OCI-LY7 (cell line): ENCODE measurements around the gene GATA3. TPM values are rescaled to one million over a fixed set of nuclear protein-coding genes. Genes with fewer than 3 reads are reported as not detected.

Experiments
- BruUV-seq: library from RNA; stranded (reverse); fragments of 400-500 nt; replicated peaks from 2 replicates; lab custom pipeline; 2021; lab: Mats Ljungman, UMichigan
- CTCF ChIA-PET: fragments of 300-600 bp; sonication (Branson Sonifier 250); formaldehyde crosslinking; loops from one replicate; lab custom pipeline; 2022; ENCODE audit warnings: antibody characterized with exemption; ENCODE audit not compliant: unreplicated experiment; lab: Charles Lee
- POLR2A ChIA-PET: fragments of 300-600 bp; sonication (Branson Sonifier 250); formaldehyde crosslinking; loops from one replicate; lab custom pipeline; 2022; ENCODE audit warnings: antibody characterized with exemption; lab: Charles Lee
- DNase-seq: peaks from one replicate; pipeline ENCODE4 v3.0.0-alpha.2; 2015; ENCODE audit warnings: low spot score
- H2AFZ ChIP-seq: fragments of 200-600 bp; sonication (generic), shearing (Covaris generic); 2 replicates; pipeline ENCODE4 v1.6.1; 2014; ENCODE audit warnings: mild to moderate bottlenecking, antibody characterized with exemption, low read length, moderate library complexity
- H3K27ac ChIP-seq: fragments of 200-600 bp; sonication (generic); 2 replicates; pipeline ENCODE4 v1.5.1; 2014; ENCODE audit warnings: mixed run types, low read depth, mild to moderate bottlenecking, moderate library complexity, low read length, inconsistent platforms; ENCODE audit not compliant: poor library complexity, severe bottlenecking
- H3K36me3 ChIP-seq: fragments of 200-600 bp; sonication (generic); 2 replicates; pipeline ENCODE4 v1.6.1; 2014; ENCODE audit warnings: mild to moderate bottlenecking, antibody characterized with exemption, low read length, moderate library complexity, mixed read lengths; ENCODE audit not compliant: insufficient read depth
- H3K4me1 ChIP-seq: fragments of 200-600 bp; sonication (generic); 2 replicates; pipeline ENCODE4 v1.5.1; 2014; ENCODE audit warnings: mild to moderate bottlenecking, low read length; ENCODE audit not compliant: insufficient read depth, poor library complexity, severe bottlenecking
- H3K4me2 ChIP-seq: fragments of 200-600 bp; sonication (generic); 2 replicates; pipeline ENCODE4 v1.6.1; 2014; ENCODE audit warnings: mild to moderate bottlenecking, low read length
- H3K4me3 ChIP-seq: fragments of 200-600 bp; sonication (generic); 2 replicates; pipeline ENCODE4 v1.5.1; 2014; ENCODE audit warnings: mild to moderate bottlenecking, low read depth, low read length; ENCODE audit not compliant: poor library complexity, severe bottlenecking
- H3K79me2 ChIP-seq: fragments of 200-600 bp; sonication (generic); 2 replicates; pipeline ENCODE4 v1.6.1; 2016; ENCODE audit warnings: low read depth, mild to moderate bottlenecking, low read length, moderate library complexity, mixed read lengths; ENCODE audit not compliant: insufficient read depth
- H3K9me2 ChIP-seq: fragments of 200-600 bp; sonication (generic); 2 replicates; pipeline ENCODE4 v1.6.1; 2016; ENCODE audit warnings: mild to moderate bottlenecking, low read length, mixed read lengths; ENCODE audit not compliant: insufficient read depth
- H3K9me3 ChIP-seq: fragments of 200-600 bp; sonication (generic); 2 replicates; pipeline ENCODE4 v1.6.1; 2014; ENCODE audit warnings: mild to moderate bottlenecking, mixed run types, low read length, mixed read lengths
- H4K20me1 ChIP-seq: fragments of 200-600 bp; sonication (generic); 2 replicates; pipeline ENCODE4 v1.6.1; 2014; ENCODE audit warnings: mild to moderate bottlenecking, antibody characterized with exemption, low read length, moderate library complexity, mixed read lengths; ENCODE audit not compliant: insufficient read depth
- CTCF ChIP-seq: fragments of 200-600 bp; sonication (generic); conservative IDR thresholded peaks from 2 replicates; pipeline ENCODE4 v1.5.1; 2014; ENCODE audit warnings: mild to moderate bottlenecking, antibody characterized with exemption, low read length, moderate library complexity, mixed read lengths
- EZH2phosphoT487 ChIP-seq: fragments of 200-600 bp; sonication (generic); IDR thresholded peaks from 2 replicates; pipeline ENCODE4 v1.6.1; 2018; ENCODE audit warnings: low read depth, borderline replicate concordance, mild to moderate bottlenecking, mixed run types, antibody characterized with exemption, low read length, moderate library complexity, mixed read lengths
- intact Hi-C: fragments of 100-400 bp; cut with micrococcal nuclease; formaldehyde crosslinking; loops from one replicate; pipeline ENCODE4 v1.10.0; 2022; ENCODE audit not compliant: unreplicated experiment
- total RNA-seq, 2 experiments: library from RNA; depleted of rRNA in 1 of 2; stranded (reverse); fragments of >200 nt in 1 of 2; shearing (Covaris generic) in 1 of 2; gene quantifications; 2 replicates each; pipeline ENCODE4 v1.2.3, GENCODE V29; 2014 to 2022

Gene GATA3
- total RNA-seq, 2 experiments from 2014 or later, result not detected

GRCh38 chr10:8063128-8063908 is 8.8 kb downstream of the GATA3 start:
- TF ChIP-seq CTCF, result no peak
- TF ChIP-seq EZH2phosphoT487, result no peak
- no peak overlapping the region for H3K4me2 ChIP-seq
- ChIA-PET POLR2A (no interaction called here), CTCF (no interaction called here)
- H4K20me1 ChIP-seq, result no peaks in the 10 kb centered on the region
- H3K4me1 ChIP-seq, result peaks cover 21% of the 10 kb centered on the region
- BruUV-seq, result no TSS peak
- no peak overlapping the region for H3K4me3 ChIP-seq
- H3K36me3 ChIP-seq, result no peaks in the 10 kb centered on the region
- intact Hi-C loops, result no loop called here
- no peak overlapping the region for H3K27ac ChIP-seq
- H2AFZ ChIP-seq, result no peak overlapping the region
- DNase-seq, result no peak
- no peaks in the 10 kb centered on the region for H3K9me3 ChIP-seq
- no peaks in the 10 kb centered on the region for H3K9me2 ChIP-seq
- no peaks in the 10 kb centered on the region for H3K79me2 ChIP-seq

DNA sequence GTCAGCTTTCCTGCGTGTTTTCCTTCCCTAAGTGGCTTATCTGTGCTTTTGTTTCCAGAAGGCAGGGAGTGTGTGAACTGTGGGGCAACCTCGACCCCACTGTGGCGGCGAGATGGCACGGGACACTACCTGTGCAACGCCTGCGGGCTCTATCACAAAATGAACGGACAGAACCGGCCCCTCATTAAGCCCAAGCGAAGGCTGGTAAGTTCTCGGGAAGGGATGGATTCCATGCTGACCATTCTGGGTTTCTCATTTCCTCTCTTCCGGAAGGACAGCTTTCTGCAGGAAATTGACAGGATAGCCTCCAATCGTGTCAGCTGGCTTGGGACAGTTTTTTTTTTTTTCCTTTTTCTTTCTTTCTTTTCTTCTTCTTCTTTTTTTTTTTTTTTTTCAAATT is 9.4 kb downstream of the GATA3 start:
- no peak for DNase-seq
- no peak overlapping the region for H3K27ac ChIP-seq
- intact Hi-C loops, result no loop called here
- no peak for TF ChIP-seq EZH2phosphoT487
- TF ChIP-seq CTCF, result no peak
- H3K9me3 ChIP-seq, result no peaks in the 10 kb centered on the region
- H3K36me3 ChIP-seq, result no peaks in the 10 kb centered on the region
- H2AFZ ChIP-seq, result no peak overlapping the region
- no peaks in the 10 kb centered on the region for H3K79me2 ChIP-seq
- peaks cover 21% of the 10 kb centered on the region for H3K4me1 ChIP-seq
- POLR2A ChIA-PET, result interaction anchor here (1.1 kb wide), 1 partner anchor 33 kb away, joined by 4 read pairs; no protein-coding TSS in a partner anchor
- no peaks in the 10 kb centered on the region for H3K9me2 ChIP-seq
- no TSS peak for BruUV-seq
- CTCF ChIA-PET, result no interaction called here
- no peaks in the 10 kb centered on the region for H4K20me1 ChIP-seq
- no peak overlapping the region for H3K4me2 ChIP-seq
- H3K4me3 ChIP-seq, result no peak overlapping the region

GRCh38 chr10:8064436-8064835 is 9.9 kb downstream of the GATA3 start:
- DNase-seq, result no peak
- intact Hi-C loops, result no loop called here
- H3K4me1 ChIP-seq, result peaks cover 17% of the 10 kb centered on the region
- no TSS peak for BruUV-seq
- H2AFZ ChIP-seq, result no peak overlapping the region
- H3K9me2 ChIP-seq, result no peaks in the 10 kb centered on the region
- no peaks in the 10 kb centered on the region for H3K79me2 ChIP-seq
- H3K4me3 ChIP-seq, result no peak overlapping the region
- H4K20me1 ChIP-seq, result no peaks in the 10 kb centered on the region
- H3K27ac ChIP-seq, result no peak overlapping the region
- H3K9me3 ChIP-seq, result no peaks in the 10 kb centered on the region
- ChIA-PET CTCF (no interaction called here), POLR2A (interaction anchor here (0.5 to 1.1 kb wide), 5 partner anchors 15 to 1561 kb away, joined by 3 to 5 read pairs (median 3); no protein-coding TSS in a partner anchor)
- TF ChIP-seq EZH2phosphoT487, result no peak
- no peak for TF ChIP-seq CTCF
- no peak overlapping the region for H3K4me2 ChIP-seq
- no peaks in the 10 kb centered on the region for H3K36me3 ChIP-seq
